ENCODE data around the gene EXOSC2. TPM values are rescaled to one million over a fixed set of nuclear protein-coding genes. Genes with fewer than 3 reads are reported as not detected.

The EXOSC2 gene
- total RNA-seq, 1 experiment from 2014 or later = 29.7 TPM

DNA sequence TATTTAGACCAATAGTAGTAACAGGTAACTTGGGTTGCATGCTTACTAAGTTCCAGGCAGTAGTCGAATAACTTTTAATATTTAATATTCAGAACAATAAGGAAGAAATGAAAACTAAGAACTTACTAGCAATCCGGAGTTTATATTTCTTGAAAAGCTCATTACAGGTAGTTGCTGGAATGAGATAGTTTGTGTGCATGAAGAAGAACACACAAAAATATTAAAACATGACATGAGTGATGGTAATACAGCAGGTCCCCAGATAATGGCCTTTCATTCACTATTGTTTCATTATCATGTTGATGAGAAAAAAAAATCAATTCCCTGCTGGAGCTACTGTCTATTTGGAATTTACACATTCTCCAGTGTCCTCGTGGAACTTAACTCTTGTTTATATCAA is 44.7 kb downstream of the EXOSC2 start:
- DNase-seq (ENCODE audit: low spot score) = no peak

- DNase-seq (ENCODE audit: low spot score) = no peak
Observed at GRCh38 chr9:130739081-130739480, 45.5 kb downstream of the EXOSC2 start.

DNA sequence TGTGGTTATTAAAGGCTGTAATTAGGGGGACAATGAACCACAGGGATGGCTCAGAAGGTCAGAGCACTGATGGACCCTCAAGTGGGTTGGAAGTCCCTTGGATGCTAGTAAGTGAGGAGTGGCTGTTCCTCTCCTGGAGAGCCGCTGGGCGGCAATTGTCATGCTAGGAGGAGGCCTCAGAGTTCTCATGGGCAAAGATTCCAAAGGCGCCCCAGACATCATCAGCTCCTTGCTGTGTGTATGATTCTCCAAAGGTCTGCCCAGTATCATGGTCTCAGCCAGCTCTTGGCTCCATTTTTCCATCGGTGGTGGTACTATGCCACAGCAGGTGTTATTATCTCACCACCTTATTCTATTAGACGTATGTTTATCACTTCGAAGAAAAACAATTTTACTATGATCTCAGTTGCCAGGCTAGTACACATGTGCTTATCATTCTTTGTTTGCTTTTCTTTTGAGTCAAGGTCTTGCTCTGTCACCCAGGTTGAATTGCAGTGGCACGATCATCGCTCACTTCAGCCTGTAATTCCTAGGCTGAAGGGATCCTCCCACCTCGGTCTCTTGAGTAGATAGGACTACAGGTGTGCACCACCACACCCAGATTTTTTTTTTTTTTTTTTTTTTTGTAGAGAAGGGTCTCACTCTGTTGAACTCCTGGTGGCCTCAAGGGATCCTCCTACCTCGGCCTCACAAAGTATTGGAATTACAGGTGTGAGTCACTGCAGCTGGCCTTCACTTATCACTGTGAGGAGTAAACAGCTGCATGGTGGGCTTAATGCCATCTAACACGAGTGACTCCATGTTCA is 46.8 kb downstream of the EXOSC2 start:
- no peak for DNase-seq (ENCODE audit: low spot score)

GRCh38 chr9:130741024-130741305 is 47.4 kb downstream of the EXOSC2 start:
- DNase-seq (ENCODE audit: low spot score) = no peak

- no peak for DNase-seq (ENCODE audit: low spot score)
Observed at GRCh38 chr9:130741831-130742449, 48.4 kb downstream of the EXOSC2 start.

DNA sequence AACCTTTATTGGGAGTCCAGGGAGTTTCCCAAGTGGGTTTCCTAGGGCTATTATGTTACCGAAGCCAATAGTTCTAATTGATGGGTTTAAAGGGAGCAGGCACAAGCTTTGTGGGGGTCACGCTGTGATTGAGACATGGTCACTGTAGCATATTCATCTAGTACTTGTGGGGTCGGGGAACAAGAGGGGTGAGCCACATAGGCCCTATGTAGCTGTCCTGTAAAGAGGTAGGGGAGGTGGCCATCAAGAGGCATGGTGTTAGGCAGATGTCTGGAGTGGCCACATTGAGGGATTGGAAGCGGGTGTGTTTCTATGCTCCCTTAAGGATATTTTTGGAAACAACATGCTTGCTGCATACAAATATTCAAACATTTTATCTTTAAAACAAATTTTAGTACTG is 50.1 kb downstream of the EXOSC2 start:
- DNase-seq (ENCODE audit: low spot score) = no peak

DNA sequence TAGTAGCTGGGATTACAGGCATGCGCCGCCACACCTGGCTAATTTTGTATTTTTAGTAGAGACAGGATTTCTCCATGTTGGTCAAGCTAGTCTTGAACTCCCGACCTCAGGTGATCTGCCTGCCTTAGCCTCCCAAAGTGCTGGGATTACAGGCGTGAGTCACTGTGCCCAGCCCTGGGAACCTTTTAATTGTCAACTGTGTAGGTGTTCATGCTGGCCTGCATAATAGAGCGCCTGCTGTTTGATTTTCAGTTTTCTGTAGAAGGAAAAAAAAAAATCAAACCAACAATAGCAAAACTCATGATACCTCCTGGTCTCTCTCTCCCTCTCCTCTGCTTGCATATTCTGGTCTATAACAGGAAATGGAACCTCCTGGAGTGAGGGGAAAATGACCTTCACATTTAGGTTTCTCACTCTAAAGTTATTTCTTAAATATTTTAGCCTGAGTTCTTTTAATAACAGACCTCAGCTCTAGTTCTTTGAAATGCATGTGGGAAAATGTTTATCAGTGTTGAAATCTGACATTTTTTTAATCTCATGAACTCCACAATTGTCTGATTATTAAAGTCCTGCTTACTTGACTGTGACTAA is 51.7 kb downstream of the EXOSC2 start:
- DNase-seq (ENCODE audit: low spot score) = no peak

DNA sequence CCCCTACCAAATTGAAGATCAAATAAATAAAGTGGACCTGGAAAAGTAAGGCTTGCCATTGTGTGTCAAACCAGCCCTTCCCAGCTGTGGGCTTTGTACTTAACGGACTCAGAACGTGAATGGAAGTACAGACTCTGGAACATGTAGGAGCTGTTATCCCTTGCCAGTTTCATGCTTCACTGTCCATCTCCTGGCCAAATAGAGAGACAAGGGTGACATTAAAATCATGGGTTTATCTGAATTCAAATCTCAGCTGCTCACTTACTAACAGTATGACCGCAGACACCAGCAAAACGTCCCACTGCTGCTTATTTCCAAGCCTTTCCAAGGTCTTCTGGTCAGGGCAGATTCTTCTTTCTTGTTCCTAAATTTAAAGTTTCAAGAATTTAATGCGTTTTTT is 52.2 kb downstream of the EXOSC2 start:
- no peak for DNase-seq (ENCODE audit: low spot score)

DNA sequence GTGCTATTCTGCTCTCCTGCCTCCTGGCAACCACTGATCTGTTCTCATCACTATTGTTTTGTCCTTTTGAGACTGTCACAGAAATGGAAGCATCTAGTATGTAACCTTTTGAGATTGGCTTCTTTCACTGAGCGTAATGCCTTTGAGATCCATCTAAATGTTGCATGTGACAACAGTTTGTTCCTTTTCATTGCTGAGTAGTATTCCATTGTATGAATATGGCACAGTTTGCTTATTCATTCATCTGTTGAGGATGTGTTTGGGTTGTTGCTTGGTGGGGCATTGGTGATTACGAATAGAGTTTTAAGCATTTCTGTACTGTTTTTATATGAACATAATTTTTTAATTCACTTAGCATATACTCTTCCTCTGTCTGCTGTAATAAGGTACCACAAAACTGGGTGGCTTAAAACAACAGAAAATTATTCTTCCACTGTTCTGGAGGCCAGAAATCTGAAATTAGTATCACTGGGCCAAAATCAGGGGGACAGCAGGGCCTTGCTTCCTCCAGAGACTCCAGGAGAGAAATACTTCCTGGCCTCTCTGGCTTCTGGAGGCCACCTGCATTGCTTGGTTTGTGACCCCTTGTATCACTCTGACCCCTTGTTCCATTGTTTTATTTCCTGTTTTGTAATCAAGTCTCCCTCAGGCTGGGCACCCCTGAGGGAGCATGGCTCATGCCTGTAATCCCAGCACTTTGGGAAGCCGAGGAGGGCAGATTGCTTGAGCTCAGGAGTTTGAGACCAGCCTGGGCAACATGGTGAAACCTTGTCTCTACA is 53.0 kb downstream of the EXOSC2 start:
- no peak for DNase-seq (ENCODE audit: low spot score)

GRCh38 chr9:130751631-130752355 is 58.2 kb downstream of the EXOSC2 start:
- no peak for DNase-seq (ENCODE audit: low spot score)

Small RNAs within 50 kb of the gene (small RNA-seq; reads per million reads assigned to genes)
- not detected for gene AL359092.1

Other genes with a start within 250 kb of the EXOSC2 start
- 32.8 and 33.5 TPM in 2 replicates for gene ASS1, start 248.8 kb upstream of the EXOSC2 start, total RNA-seq (2014; rRNA removed; shearing (Covaris generic))
- gene FUBP3, start 114.2 kb upstream of the EXOSC2 start, total RNA-seq (2014; rRNA removed; shearing (Covaris generic)) = 62.7 and 65.8 TPM in 2 replicates
- gene PRDM12, start 29.2 kb upstream of the EXOSC2 start, total RNA-seq (2014; rRNA removed; shearing (Covaris generic)) = not detected in 2 replicates
- gene ABL1, start 141.5 kb downstream of the EXOSC2 start, total RNA-seq (2014; rRNA removed; shearing (Covaris generic)) = 15.1 and 16.4 TPM in 2 replicates
- gene QRFP, start 203.0 kb downstream of the EXOSC2 start, total RNA-seq (2014; rRNA removed; shearing (Covaris generic)) = not detected in 2 replicates
- 0.03 and 1.5 TPM in 2 replicates for gene FIBCD1, start 245.5 kb downstream of the EXOSC2 start, total RNA-seq (2014; rRNA removed; shearing (Covaris generic))

Data from HT-29 (cell line).